ENCODE data around the gene CCL8.
"Not testable (repeated sequence)": the region's sequence is repeated elsewhere in the genome, so short reads cannot be mapped to it uniquely, and the experiment has no call there.

CCL8 gene

DNA sequence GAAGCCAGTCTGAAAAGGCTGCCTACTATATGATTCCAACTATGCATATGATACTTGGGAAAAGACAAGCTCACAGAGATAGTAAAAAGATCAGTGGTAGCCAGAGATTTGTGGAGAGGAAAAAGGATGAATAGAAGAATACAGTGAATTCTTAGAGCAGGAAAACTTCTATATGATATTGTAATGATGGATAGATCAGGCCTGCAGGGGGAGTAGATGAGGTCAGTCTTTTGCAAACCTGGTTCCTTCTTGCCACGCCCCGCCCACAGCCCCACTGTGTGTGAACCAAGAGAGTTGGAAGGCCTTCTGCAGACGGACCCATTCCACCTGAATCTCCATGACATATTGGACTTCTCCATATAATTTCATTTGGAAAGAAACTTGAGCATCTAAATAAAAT, 761 bp upstream of the CCL8 start:
- no peak for DNase-seq

DNA sequence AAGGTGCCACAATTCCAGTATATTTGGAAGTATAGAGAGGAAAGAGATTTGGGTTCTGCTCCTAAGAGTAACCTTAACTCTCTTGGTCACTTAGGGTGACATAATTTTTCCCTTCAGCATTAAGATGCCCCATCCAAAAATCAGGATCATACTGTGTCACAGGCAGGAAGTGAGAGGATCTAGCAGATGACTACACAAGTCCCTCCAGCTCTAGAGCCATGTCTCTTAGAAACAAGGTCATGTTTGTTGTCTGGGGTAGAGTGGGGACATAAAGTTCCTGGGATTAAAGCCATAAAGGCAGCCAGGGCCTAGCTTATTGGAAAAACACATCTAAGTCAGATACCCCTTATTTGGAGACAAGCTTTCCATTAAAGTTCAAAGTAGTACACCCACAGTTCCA, 2.7 kb downstream of the CCL8 start:
- DNase-seq, result no peak

GRCh38 chr17:34327580-34327979, 8.3 kb downstream of the CCL8 start:
- not testable (repeated sequence) for DNase-seq

GRCh38 chr17:34337701-34338100, 18.5 kb downstream of the CCL8 start:
- DNase-seq, result no peak

DNA sequence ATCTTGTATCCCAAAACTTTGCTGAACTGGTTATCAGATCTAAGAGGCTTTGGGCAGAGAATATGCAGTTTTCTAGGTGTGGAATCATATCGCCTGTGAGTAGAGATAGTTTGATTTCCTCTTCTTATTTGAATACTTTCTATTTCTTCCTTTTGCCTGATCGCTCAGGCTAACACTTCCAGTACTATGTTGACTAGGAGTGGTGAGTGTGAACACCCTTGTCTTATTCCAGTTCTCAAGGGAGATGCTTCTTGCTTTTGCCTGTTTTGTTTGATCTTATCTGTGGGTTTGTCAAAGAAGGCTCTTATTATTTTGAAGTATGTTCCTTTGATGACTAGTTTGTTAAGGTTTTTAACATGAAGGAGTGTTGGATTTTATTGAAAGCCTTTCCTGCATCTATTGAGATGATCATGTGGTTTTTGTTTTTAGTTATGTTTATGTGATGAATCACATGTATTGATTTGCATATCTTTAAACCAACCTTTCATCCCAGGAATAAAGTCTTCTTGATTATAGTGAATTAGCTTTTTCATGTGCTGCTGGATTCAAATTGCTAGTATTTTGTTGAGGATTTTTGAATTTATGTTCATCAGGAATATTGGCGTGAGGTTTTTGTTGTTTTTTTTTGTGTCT, 20.0 kb downstream of the CCL8 start:
- no peak for DNase-seq

- no peak for DNase-seq
Observed at GRCh38 chr17:34341916-34342315, 22.7 kb downstream of the CCL8 start.

- no peak for DNase-seq
Observed at GRCh38 chr17:34347063-34347462, 27.8 kb downstream of the CCL8 start.

DNA sequence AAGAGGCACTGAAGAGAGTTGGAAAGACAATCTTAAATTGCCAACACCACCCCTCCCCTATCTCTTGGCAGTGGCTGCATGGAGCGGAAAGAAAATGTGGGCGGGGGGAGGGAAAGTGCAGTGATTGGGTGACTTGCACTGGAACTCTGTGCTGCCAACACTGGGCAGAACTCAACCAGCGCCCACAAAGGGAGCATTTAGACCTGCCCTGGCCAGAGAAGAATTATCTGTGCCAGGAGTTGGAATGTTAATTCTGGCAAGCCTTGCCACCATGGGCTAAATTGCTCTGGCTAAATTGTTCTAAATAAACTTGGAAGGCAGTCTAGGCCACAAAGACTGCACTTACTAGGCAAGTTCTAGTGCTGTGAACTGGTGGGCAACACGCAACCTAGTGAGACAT, 30.5 kb downstream of the CCL8 start:
- DNase-seq, result no peak

- DNase-seq, result no peak
Observed at GRCh38 chr17:34351096-34351495, 31.9 kb downstream of the CCL8 start.

DNA sequence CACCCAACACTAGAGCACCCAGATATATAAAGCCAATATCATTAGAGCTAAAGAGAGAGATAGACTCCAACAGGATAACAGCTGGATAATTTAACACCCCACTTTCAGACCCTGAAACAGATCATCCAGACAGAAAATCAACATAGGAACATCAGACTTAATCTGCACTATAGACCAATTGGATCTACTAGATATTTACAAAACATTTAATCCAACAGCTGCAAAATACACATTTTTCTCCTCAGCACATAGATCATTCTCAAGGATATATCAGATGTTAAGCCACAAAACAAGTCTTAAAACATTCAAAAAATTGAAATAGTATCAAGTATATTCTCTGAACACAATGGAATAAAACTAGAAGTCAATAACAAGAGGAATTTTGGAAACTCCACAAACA, 33.0 kb downstream of the CCL8 start:
- DNase-seq, result no peak

- no peak for DNase-seq
Observed at GRCh38 chr17:34354637-34355036, 35.4 kb downstream of the CCL8 start.

DNA sequence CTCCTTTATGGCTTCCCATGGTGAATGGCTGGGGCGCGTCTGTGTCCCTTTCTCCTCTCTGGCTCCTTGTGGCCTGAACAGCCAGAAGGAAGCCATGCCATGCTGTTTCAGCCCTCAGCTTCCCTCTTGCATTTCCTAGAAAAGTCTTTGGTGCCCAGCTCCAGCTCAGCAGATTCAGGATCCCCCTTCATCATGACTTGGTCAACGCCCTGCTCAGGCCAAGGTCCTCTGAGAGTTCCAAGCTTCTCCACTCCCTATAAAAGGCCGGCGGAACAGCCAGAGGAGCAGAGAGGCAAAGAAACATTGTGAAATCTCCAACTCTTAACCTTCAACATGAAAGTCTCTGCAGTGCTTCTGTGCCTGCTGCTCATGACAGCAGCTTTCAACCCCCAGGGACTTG, 37.0 kb downstream of the CCL8 start, which contains the start of gene CCL13:
CCL13 (plus strand) TSS at position 287 of the 400 bp plus-strand sequence; CDS start at position 334, 47 bp downstream.
- no peak for DNase-seq

- DNase-seq, result no peak
Observed at GRCh38 chr17:34357398-34357797, 38.2 kb downstream of the CCL8 start.

DNA sequence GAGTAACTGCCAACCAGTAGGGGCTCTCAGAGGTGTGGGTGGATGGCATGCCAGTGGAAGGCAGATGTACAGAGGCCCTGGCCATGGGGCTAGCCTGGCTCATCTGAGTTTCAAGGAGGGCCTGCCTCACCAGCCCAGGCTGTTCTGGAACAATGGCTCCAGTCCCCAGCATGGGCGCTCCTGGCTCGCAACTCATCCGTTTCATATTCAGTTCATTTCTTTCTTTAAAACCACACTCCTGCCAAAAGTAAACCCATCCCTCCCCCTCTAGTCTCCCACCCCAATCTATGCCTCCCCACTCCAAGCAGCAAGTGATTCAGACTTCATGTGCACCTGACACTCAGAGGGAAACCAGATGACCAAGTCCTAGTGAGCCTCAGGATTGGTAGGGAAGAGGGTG, 39.4 kb downstream of the CCL8 start:
- no peak for DNase-seq

- no peak for DNase-seq
Observed at GRCh38 chr17:34360601-34361270, 41.5 kb downstream of the CCL8 start.

DNA sequence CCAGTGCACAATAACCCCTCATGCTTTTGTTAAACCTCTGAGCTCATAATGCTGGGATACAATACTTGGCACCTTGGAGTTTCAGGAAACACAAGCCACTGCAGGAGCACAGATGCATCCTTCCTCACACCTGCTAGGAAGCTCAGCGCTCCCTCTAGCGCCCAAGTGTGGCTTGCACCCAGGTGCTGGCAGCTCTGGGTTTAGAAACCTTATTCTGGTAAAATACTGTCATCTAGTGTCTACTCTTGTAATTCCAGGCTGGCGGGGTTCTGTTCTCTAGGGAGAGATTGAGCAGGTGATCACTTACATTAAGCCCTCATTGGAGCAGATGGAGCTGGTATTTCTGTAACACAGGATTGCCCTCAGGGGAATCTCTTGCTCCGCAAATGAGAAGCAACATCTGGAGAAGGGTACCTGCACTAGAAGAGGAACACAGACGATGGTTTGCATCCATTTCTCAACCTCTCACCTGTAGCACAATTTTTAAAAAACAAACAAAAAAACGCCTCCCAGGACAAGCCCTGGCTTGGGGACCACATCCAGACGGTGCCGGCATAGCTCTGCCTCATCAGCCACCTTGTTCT, 42.3 kb downstream of the CCL8 start:
- DNase-seq, result peak; percentile 12 to 63

DNA sequence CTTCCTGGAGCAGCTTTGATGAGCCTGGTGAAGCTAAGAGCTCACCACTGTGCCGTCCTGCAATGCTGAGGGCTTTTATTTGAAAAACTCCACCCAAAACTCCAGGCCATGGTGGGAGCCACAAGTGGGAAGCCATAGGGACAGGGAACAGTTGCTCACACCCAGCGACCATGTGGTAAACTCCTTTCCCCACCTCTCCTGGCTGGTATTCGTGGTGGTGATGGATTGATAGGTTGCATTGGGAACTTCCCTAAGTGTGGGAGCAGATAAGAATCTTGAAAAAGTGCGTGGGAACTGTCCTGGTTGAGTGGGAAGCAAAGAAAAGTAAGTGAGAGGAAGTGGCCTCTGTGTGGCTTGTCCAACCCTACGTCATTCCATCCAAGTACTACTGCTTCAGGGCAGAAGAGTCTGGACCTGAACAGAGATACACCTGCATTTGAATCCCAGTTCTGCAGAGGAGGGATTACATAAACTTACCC, 44.0 kb downstream of the CCL8 start, which contains the start of gene CCL1:
CCL1 (minus strand) TSS at position 51 of the 479 bp plus-strand sequence. CDS start 72 bp downstream, outside the sequence.
- no peak for DNase-seq

DNA sequence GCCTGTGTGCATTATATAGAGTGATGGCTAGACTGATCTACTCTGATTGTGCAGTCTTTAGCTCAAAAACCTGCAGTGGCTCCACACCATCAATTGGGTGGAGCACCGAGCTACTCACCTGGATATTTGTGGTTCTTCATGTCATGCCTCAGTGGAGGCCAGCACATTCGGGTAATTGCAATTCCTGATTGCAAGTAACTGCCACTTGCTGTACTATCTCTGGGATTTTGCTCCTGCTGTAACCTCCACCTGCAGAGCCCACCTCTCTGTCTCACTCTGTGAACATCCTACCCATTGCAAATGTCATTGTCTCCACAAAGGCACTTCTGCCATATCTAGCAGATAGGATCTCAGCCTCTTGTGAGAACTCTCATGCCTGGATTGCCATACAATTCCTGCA, 45.5 kb downstream of the CCL8 start:
- no peak for DNase-seq

DNA sequence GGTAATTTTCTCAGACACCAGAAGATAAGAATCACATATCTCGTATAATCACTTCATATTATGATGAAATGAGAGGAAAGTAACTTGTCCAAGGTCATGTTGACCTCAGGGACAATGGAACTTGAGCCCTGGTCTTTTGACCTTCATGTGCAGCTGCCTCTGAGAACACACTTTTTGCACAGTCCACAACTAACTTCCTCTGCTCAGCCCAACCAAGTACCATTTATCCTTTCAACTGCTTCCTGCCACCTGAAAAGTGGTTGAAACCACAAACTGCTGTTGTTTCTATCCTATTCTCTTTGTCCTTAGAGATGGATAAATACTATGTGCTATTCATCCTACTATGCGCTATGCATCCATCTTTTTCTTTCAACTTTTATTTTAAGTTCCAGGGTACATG, 46.1 kb downstream of the CCL8 start:
- no peak for DNase-seq

- no peak for DNase-seq
Observed at GRCh38 chr17:34366010-34366409, 46.8 kb downstream of the CCL8 start.

GRCh38 chr17:34366529-34367107, 47.4 kb downstream of the CCL8 start:
- DNase-seq, result no peak

- no peak for DNase-seq
Observed at GRCh38 chr17:34367486-34368195, 48.4 kb downstream of the CCL8 start.
